NT2/D1 (cell line): ENCODE results near the gene PEX5L.

Source experiments
- YY1 ChIP-seq: IDR thresholded peaks from 2 replicates; pipeline ENCODE4 v1.6.1; 2011; ENCODE audit not compliant: insufficient read length, insufficient read depth
- ZNF274 ChIP-seq: IDR thresholded peaks from 2 replicates; pipeline ENCODE4 v1.6.1; 2011; ENCODE audit warnings: mild to moderate bottlenecking, low read depth, low read length

GRCh38 chr3:179967622-179968021, 69.1 kb downstream of the PEX5L start:
- TF ChIP-seq ZNF274: no peak
- no peak for TF ChIP-seq YY1
